ENCODE measurements around the gene CEL.

CEL gene

DNA sequence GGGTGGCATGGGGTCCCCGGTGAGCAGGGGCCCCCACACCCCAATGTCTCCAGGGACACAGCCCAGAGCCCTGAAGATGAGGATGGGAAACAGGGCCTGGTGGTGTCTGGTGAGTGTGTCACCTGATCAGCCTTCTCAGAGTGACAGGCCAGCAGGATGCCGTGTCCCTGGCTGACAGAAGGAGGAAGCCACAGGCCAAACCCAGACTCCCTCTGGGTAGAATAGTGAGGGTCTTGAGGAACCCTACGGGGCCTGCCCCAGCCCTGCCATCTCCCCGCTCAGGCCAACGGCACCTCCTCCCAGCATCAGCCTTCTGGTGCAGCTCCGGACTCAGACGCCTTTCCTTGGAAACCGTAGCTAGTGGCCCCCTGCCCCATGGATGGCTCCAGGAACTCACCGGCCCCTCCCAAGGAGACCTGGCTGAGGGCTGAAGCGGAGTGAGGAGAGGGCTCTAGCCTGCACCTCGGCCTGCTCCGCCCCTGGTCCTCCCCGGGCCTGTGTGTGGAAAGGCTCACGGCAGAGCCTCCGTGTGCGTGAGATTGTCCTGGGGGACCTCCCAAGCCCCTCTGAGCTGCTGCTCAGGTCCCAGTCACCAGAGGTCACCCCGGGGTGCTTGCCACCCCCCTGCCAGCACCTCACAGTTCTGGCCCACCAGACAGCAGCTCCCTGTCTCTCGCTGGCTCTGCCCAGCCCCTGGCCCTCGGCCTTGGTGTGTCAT lies 53.3 kb downstream of the CEL start:
- Histone ChIP-seq H3K36me3 (ENCODE audit: control insufficient read depth, insufficient read depth, low read length) (no peaks in the 10 kb centered on the region), H2BK5ac (ENCODE audit: low read length) (no peak overlapping the region), H3K4me1 (ENCODE audit: control insufficient read depth, low read depth, low read length) (no peaks in the 10 kb centered on the region), H3K4me2 (ENCODE audit: low read length) (no peak overlapping the region), H3K79me1 (ENCODE audit: low read length) (no peaks in the 10 kb centered on the region), H2BK120ac (ENCODE audit: low read depth, low read length) (no peak overlapping the region), H3K9ac (ENCODE audit: low read length) (no peak overlapping the region), H3K27me3 (ENCODE audit: insufficient read depth, low read length, poor library complexity) (no peaks in the 10 kb centered on the region), H3K18ac (ENCODE audit: low read length) (no peak overlapping the region), H3K23ac (ENCODE audit: low read length) (no peak overlapping the region), H4K5ac (ENCODE audit: low read length) (no peak overlapping the region), H4K8ac (ENCODE audit: low read depth, low read length) (no peak overlapping the region), H2AK5ac (ENCODE audit: low read length) (no peak overlapping the region), H3K56ac (ENCODE audit: low read length) (peak overlapping the region; percentile 2), H3K4ac (ENCODE audit: low read depth, low read length) (no peak overlapping the region), H2BK15ac (replicated peaks; ENCODE audit: low read depth) (no peak overlapping the region), H3K27ac (ENCODE audit: low read depth, low read length) (no peak overlapping the region), H3K4me3 (ENCODE audit: low read length) (no peak overlapping the region), H3K79me2 (ENCODE audit: control insufficient read depth, insufficient read depth, low read length) (no peaks in the 10 kb centered on the region)
- no peak for DNase-seq
- WGBS (ENCODE audit: extremely low coverage, insufficient coverage, low lambda C conversion rate) = no CpG with 5 or more reads among the region's 19 CpGs

DNA sequence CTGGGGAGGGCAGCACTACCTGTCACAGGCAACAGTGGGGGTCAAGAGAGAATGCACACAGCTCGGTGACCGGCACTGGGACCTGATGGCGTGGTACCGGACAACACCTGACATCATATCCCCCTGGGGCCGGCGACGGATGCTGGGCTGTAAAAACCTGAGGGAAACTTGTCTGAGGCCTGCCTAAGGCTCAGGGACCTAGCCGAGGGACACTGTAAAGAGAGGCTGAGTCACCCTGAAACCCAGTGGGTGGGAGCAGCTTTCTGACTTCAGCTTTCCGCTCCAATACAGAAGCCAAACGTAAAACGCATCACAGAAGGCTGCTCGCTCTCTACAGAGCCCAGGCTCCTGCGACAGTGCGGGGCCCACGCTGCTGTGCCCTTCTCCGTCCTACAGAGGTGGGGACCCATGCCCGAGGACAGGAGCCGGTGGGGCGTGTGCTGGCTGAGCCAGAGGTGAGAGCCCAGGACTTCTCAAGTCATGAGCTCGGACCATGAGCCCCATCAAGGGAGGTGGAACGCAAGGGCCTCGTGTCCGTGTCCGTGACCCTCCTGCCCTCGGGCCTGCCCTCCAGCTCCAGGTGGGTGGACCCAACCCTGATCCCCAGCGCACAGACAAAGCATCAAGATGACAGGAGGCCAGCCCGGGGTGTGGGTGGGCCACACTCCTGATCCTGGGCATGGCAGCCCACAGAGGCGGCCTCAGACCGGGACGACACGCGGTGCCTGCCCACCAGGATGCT lies 54.0 kb downstream of the CEL start:
- no peaks in the 10 kb centered on the region for H3K36me3 ChIP-seq (ENCODE audit: control insufficient read depth, insufficient read depth, low read length)
- no peak overlapping the region for H3K27ac ChIP-seq (ENCODE audit: low read depth, low read length)
- H3K56ac ChIP-seq (ENCODE audit: low read length) = no peak overlapping the region
- no CpG with 5 or more reads among the region's 32 CpGs for WGBS (ENCODE audit: extremely low coverage, insufficient coverage, low lambda C conversion rate)
- peak; percentile 43 for DNase-seq
- no peak overlapping the region for H2AK5ac ChIP-seq (ENCODE audit: low read length)
- H3K4me3 ChIP-seq (ENCODE audit: low read length) = no peak overlapping the region
- no peaks in the 10 kb centered on the region for H3K79me2 ChIP-seq (ENCODE audit: control insufficient read depth, insufficient read depth, low read length)
- H2BK120ac ChIP-seq (ENCODE audit: low read depth, low read length) = no peak overlapping the region
- no peak overlapping the region for H3K4ac ChIP-seq (ENCODE audit: low read depth, low read length)
- H3K27me3 ChIP-seq (ENCODE audit: insufficient read depth, low read length, poor library complexity) = no peaks in the 10 kb centered on the region
- no peak overlapping the region for H3K23ac ChIP-seq (ENCODE audit: low read length)
- H2BK5ac ChIP-seq (ENCODE audit: low read length) = no peak overlapping the region
- no peaks in the 10 kb centered on the region for H3K4me1 ChIP-seq (ENCODE audit: control insufficient read depth, low read depth, low read length)
- no peak overlapping the region for H3K18ac ChIP-seq (ENCODE audit: low read length)
- no peak overlapping the region for H4K5ac ChIP-seq (ENCODE audit: low read length)
- no peaks in the 10 kb centered on the region for H3K79me1 ChIP-seq (ENCODE audit: low read length)
- H2BK15ac ChIP-seq (replicated peaks; ENCODE audit: low read depth) = no peak overlapping the region
- no peak overlapping the region for H4K8ac ChIP-seq (ENCODE audit: low read depth, low read length)
- H3K9ac ChIP-seq (ENCODE audit: low read length) = no peak overlapping the region
- no peak overlapping the region for H3K4me2 ChIP-seq (ENCODE audit: low read length)

DNA sequence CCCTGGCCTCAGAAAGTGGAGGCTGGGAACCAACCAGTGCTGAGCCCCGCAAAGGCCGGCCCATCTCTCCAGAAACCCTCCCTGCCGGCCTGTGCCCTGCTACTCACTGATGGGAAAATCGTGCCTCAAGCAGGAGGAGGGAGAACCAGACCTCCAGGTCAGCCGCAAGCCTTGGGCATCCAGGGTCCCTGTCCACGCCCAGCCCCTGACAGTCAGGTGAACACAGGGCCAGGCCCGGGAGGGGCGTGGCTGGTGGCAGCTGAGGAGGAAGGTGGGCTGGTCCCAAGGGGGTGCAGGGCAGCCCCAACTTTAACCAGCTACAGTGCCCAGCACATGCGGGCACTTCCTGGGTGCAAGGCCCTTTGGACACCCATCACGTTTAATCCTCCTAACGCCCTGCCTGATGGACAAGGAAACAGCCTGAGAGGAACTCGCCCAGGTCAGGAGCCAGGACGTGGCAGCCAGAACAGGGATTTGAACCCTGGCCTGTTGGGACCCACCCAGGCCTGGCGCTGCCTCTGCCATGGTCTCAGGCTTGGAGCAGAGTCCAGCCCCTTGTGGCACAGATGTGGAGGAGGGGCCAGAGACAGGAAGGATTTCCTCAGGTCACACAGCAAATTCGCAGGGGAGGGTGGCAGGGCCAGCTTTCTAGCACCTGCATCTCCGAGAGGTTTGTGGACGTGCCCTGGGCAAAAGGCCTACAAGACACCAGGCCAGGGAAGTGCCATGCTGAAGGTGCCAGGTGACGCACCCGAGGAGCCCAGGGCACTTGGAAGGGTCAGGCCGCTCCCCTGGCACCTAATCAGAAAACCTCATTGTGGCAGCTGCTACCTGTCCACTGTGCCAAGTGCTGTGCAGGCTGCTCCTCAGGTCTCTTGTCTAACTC lies 54.8 kb downstream of the CEL start:
- Histone ChIP-seq H4K5ac (ENCODE audit: low read length) (no peak overlapping the region), H2AK5ac (ENCODE audit: low read length) (no peak overlapping the region), H3K18ac (ENCODE audit: low read length) (no peak overlapping the region), H3K4me1 (ENCODE audit: control insufficient read depth, low read depth, low read length) (no peaks in the 10 kb centered on the region), H3K27ac (ENCODE audit: low read depth, low read length) (no peak overlapping the region), H2BK15ac (replicated peaks; ENCODE audit: low read depth) (no peak overlapping the region), H3K4ac (ENCODE audit: low read depth, low read length) (no peak overlapping the region), H3K36me3 (ENCODE audit: control insufficient read depth, insufficient read depth, low read length) (no peaks in the 10 kb centered on the region), H2BK120ac (ENCODE audit: low read depth, low read length) (no peak overlapping the region), H3K4me3 (ENCODE audit: low read length) (no peak overlapping the region), H3K79me2 (ENCODE audit: control insufficient read depth, insufficient read depth, low read length) (no peaks in the 10 kb centered on the region), H2BK5ac (ENCODE audit: low read length) (no peak overlapping the region), H3K4me2 (ENCODE audit: low read length) (no peak overlapping the region), H3K23ac (ENCODE audit: low read length) (no peak overlapping the region), H3K27me3 (ENCODE audit: insufficient read depth, low read length, poor library complexity) (no peaks in the 10 kb centered on the region), H3K56ac (ENCODE audit: low read length) (no peak overlapping the region), H4K8ac (ENCODE audit: low read depth, low read length) (no peak overlapping the region), H3K9ac (ENCODE audit: low read length) (no peak overlapping the region), H3K79me1 (ENCODE audit: low read length) (no peaks in the 10 kb centered on the region)
- WGBS (ENCODE audit: extremely low coverage, insufficient coverage, low lambda C conversion rate) = no CpG with 5 or more reads among the region's 20 CpGs
- no peak for DNase-seq

DNA sequence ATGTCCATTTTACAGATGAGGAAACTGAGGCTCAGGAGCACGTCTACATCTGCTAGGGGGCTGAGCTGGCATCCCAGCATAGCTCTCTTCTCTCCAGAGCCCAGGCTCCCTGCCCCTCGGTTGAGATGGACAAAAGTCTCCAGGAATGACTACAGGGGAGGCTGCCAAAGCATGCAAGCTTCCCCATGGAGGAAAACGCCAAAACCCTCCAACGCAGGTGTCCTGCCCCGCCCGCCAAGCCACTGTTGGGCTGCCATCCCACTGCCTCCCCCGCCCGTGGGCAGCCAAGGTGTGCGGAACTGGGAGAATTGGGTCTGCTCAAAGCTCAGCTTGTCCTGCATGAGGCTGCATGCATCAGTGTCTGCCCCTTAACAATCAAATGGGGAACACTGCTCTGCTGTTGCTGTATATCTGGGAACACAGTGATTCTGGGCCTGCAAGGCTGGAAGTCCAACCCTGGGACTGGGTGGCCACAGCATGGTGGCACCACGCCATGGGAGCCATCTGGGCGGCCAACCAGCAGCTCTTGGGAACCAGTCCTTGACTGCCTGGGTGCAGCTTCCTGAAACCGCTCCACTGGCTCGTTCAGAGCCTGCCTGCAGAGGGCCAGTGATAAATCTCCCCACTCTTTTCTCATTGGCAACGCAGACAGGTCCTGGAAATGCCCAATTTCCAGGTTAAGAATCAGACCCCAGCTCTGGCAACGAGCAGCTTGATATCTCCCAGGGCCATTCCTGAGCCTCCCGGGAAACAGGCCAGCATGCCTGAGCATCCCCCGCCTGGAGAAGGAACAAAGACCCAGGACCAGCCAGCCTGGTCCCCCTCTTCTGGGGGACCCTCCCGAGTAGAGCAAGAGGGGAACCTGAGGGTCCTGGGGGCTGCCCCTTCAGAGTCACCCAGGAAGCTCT lies 55.7 kb downstream of the CEL start:
- Histone ChIP-seq H4K8ac (ENCODE audit: low read depth, low read length) (no peak overlapping the region), H3K4me1 (ENCODE audit: control insufficient read depth, low read depth, low read length) (no peaks in the 10 kb centered on the region), H3K79me2 (ENCODE audit: control insufficient read depth, insufficient read depth, low read length) (no peaks in the 10 kb centered on the region), H3K36me3 (ENCODE audit: control insufficient read depth, insufficient read depth, low read length) (no peaks in the 10 kb centered on the region), H2BK120ac (ENCODE audit: low read depth, low read length) (no peak overlapping the region), H4K5ac (ENCODE audit: low read length) (no peak overlapping the region), H3K4me3 (ENCODE audit: low read length) (no peak overlapping the region), H3K9ac (ENCODE audit: low read length) (no peak overlapping the region), H3K27ac (ENCODE audit: low read depth, low read length) (no peak overlapping the region), H3K23ac (ENCODE audit: low read length) (no peak overlapping the region), H3K4me2 (ENCODE audit: low read length) (no peak overlapping the region), H2AK5ac (ENCODE audit: low read length) (no peak overlapping the region), H3K27me3 (ENCODE audit: insufficient read depth, low read length, poor library complexity) (no peaks in the 10 kb centered on the region), H2BK5ac (ENCODE audit: low read length) (no peak overlapping the region), H3K56ac (ENCODE audit: low read length) (no peak overlapping the region), H3K18ac (ENCODE audit: low read length) (no peak overlapping the region), H2BK15ac (replicated peaks; ENCODE audit: low read depth) (no peak overlapping the region), H3K4ac (ENCODE audit: low read depth, low read length) (no peak overlapping the region), H3K79me1 (ENCODE audit: low read length) (no peaks in the 10 kb centered on the region)
- no peak for DNase-seq
- WGBS (ENCODE audit: extremely low coverage, insufficient coverage, low lambda C conversion rate) = no CpG with 5 or more reads among the region's 18 CpGs

DNA sequence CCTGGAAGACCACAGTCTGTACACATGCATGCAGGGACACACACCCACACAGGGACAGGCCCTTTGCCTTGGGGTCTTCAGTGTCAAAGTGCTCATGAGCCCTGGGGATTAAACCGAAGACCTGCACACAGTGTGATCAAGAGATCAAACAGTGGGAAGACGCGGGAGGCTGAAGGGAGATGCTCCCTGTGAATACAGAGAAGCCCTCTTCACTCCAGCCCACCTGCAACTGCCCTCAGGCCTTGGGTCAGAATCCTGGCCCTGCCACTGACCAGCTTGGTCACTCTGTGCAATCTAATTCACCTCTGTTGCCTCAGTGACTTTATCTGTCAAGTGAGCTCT lies 56.4 kb downstream of the CEL start:
- H3K27me3 ChIP-seq (ENCODE audit: insufficient read depth, low read length, poor library complexity) = no peaks in the 10 kb centered on the region
- H3K36me3 ChIP-seq (ENCODE audit: control insufficient read depth, insufficient read depth, low read length) = no peaks in the 10 kb centered on the region
- H4K8ac ChIP-seq (ENCODE audit: low read depth, low read length) = no peak overlapping the region
- no peaks in the 10 kb centered on the region for H3K79me1 ChIP-seq (ENCODE audit: low read length)
- H3K4me2 ChIP-seq (ENCODE audit: low read length) = no peak overlapping the region
- DNase-seq = no peak
- H3K9ac ChIP-seq (ENCODE audit: low read length) = no peak overlapping the region
- H3K4me3 ChIP-seq (ENCODE audit: low read length) = no peak overlapping the region
- no peak overlapping the region for H3K18ac ChIP-seq (ENCODE audit: low read length)
- no peak overlapping the region for H2BK15ac ChIP-seq (replicated peaks; ENCODE audit: low read depth)
- H2AK5ac ChIP-seq (ENCODE audit: low read length) = no peak overlapping the region
- H4K5ac ChIP-seq (ENCODE audit: low read length) = no peak overlapping the region
- no peak overlapping the region for H3K23ac ChIP-seq (ENCODE audit: low read length)
- no peak overlapping the region for H3K4ac ChIP-seq (ENCODE audit: low read depth, low read length)
- H2BK120ac ChIP-seq (ENCODE audit: low read depth, low read length) = no peak overlapping the region
- H3K79me2 ChIP-seq (ENCODE audit: control insufficient read depth, insufficient read depth, low read length) = no peaks in the 10 kb centered on the region
- WGBS (ENCODE audit: extremely low coverage, insufficient coverage, low lambda C conversion rate) = no CpG with 5 or more reads among the region's 3 CpGs
- no peaks in the 10 kb centered on the region for H3K4me1 ChIP-seq (ENCODE audit: control insufficient read depth, low read depth, low read length)
- no peak overlapping the region for H2BK5ac ChIP-seq (ENCODE audit: low read length)
- H3K27ac ChIP-seq (ENCODE audit: low read depth, low read length) = no peak overlapping the region
- no peak overlapping the region for H3K56ac ChIP-seq (ENCODE audit: low read length)
